ENCODE measurements around the gene NT5C.
A peak's percentile ranks its signal among the peaks of the same experiment; 100 is the strongest.
"Not testable (repeated sequence)": the region's sequence is repeated elsewhere in the genome, so short reads cannot be mapped to it uniquely, and the experiment has no call there.

The NT5C gene

GRCh38 chr17:75131278-75132017, at the start of gene NT5C:
Gene NT5C, minus strand, starts transcription at chr17:75131742. Its CDS starts 35 bp downstream, at chr17:75131707.
- peak in 51 of 56 donors; percentile 17 to 85 (median 62) for DNase-seq

- no peak for DNase-seq
Measured at GRCh38 chr17:75181110-75181509, 49.6 kb upstream of the NT5C start.

GRCh38 chr17:75178453-75178852, 46.9 kb upstream of the NT5C start:
- DNase-seq, result no peak

- DNase-seq, result no peak
Measured at GRCh38 chr17:75176625-75177024, 45.1 kb upstream of the NT5C start.

- DNase-seq, result no peak
Measured at GRCh38 chr17:75174996-75175395, 43.5 kb upstream of the NT5C start.

GRCh38 chr17:75173526-75173925, 42.0 kb upstream of the NT5C start:
- no peak for DNase-seq

GRCh38 chr17:75168998-75169397, 37.5 kb upstream of the NT5C start:
- no peak for DNase-seq

- DNase-seq, result not testable (repeated sequence)
Measured at GRCh38 chr17:75164606-75165005, 33.1 kb upstream of the NT5C start.

GRCh38 chr17:75163074-75163473, 31.5 kb upstream of the NT5C start:
- no peak for DNase-seq

- DNase-seq, result no peak
Measured at GRCh38 chr17:75160211-75160610, 28.7 kb upstream of the NT5C start.

GRCh38 chr17:75159196-75160031, 27.9 kb upstream of the NT5C start:
- no peak for DNase-seq

- not testable (repeated sequence) for DNase-seq
Measured at GRCh38 chr17:75158480-75158879, 26.9 kb upstream of the NT5C start.

- no peak for DNase-seq
Measured at GRCh38 chr17:75155191-75155601, 23.7 kb upstream of the NT5C start.

GRCh38 chr17:75154195-75155106, 22.9 kb upstream of the NT5C start, which contains the start of gene JPT1:
Gene JPT1, minus strand, starts transcription at chr17:75154512. Its CDS starts 115 bp downstream, at chr17:75154397.
- peak in 55 of 56 donors; percentile 70 to 98 (median 95) for DNase-seq

GRCh38 chr17:75153780-75154194, 22.2 kb upstream of the NT5C start:
- peak in 12 of 56 donors; percentile 10 to 54 (median 26) for DNase-seq

- DNase-seq, result peak in 7 of 56 donors; percentile 5 to 48 (median 17)
Measured at GRCh38 chr17:75152922-75153779, 21.6 kb upstream of the NT5C start.

- no peak for DNase-seq
Measured at GRCh38 chr17:75152523-75152921, 21.0 kb upstream of the NT5C start.

- DNase-seq, result no peak
Measured at GRCh38 chr17:75151930-75152329, 20.4 kb upstream of the NT5C start.

GRCh38 chr17:75147878-75148546, 16.5 kb upstream of the NT5C start:
- no peak for DNase-seq

- DNase-seq, result no peak
Measured at GRCh38 chr17:75146592-75146991, 15.1 kb upstream of the NT5C start.
